Naive thymus-derived CD4-positive, alpha-beta T cell (primary cell): ENCODE data around the gene PTPRO. TPM values are rescaled to one million over a fixed set of nuclear protein-coding genes. Genes with fewer than 3 reads are reported as not detected.

Experiments used
- ATAC-seq: fragments of 150-1000 bp; cut with Tn5 transposase; 2 replicates; pipeline ENCODE4 v1.10.0; 2021; ENCODE audit warnings: mild to moderate bottlenecking, moderate library complexity
- CTCF ChIA-PET: fragments of 350-600 bp; sonication (Branson Sonifier 250); formaldehyde crosslinking; loops from one replicate; lab custom pipeline; 2021; ENCODE audit warnings: antibody characterized with exemption; lab: Charles Lee
- POLR2A ChIA-PET: fragments of 350-600 bp; sonication (Branson Sonifier 250); formaldehyde crosslinking; loops from one replicate; lab custom pipeline; 2021; ENCODE audit warnings: antibody characterized with exemption, inconsistent platforms; lab: Charles Lee
- DNase-seq, 9 donors: peaks; one replicate each; pipeline versions ENCODE4 v3.0.0 to v3.0.0-alpha.2; 2020 to 2022; ENCODE audit warnings: mixed read lengths in 1 of 9
- H3K27ac ChIP-seq: one replicate; pipeline ENCODE4 v1.7.0; 2013; ENCODE audit warnings: mild to moderate bottlenecking, low read depth, low read length, moderate library complexity
- H3K27me3 ChIP-seq, 2 donors: one replicate each; pipeline ENCODE4 v1.7.0; 2013; ENCODE audit warnings: low read length in 2 of 2, mild to moderate bottlenecking in 2 of 2, moderate library complexity in 2 of 2; ENCODE audit not compliant: control insufficient read depth in 2 of 2, insufficient read depth in 2 of 2
- H3K36me3 ChIP-seq, 3 experiments: 1 replicate in 2 of 3; 2 replicates in 1 of 3; pipeline ENCODE4 v1.7.0; 2013; ENCODE audit warnings: low read length in 3 of 3, mild to moderate bottlenecking in 3 of 3, moderate library complexity in 1 of 3; ENCODE audit not compliant: insufficient read depth in 3 of 3, control insufficient read depth in 2 of 3
- H3K4me1 ChIP-seq, 2 donors: one replicate each; pipeline ENCODE4 v1.7.0; 2013; ENCODE audit warnings: low read length in 2 of 2, mild to moderate bottlenecking in 2 of 2, moderate library complexity in 1 of 2; ENCODE audit not compliant: control insufficient read depth in 2 of 2, insufficient read depth in 2 of 2
- H3K4me3 ChIP-seq: 2 replicates; pipeline ENCODE4 v1.7.0; 2013; ENCODE audit warnings: mild to moderate bottlenecking, low read length
- H3K9me3 ChIP-seq, 3 experiments: 1 replicate in 2 of 3; 2 replicates in 1 of 3; pipeline ENCODE4 v1.7.0; 2013; ENCODE audit warnings: low read length in 3 of 3; ENCODE audit not compliant: control insufficient read depth in 2 of 3
- H3K27ac Mint-ChIP-seq, 9 donors: one replicate each; pipeline ENCODE4 v1.8.0; 2020 to 2022; ENCODE audit warnings: mixed read lengths in 9 of 9, mild to moderate bottlenecking in 8 of 9, moderate library complexity in 5 of 9, inconsistent platforms in 2 of 9
- H3K27me3 Mint-ChIP-seq, 5 donors: one replicate each; pipeline ENCODE4 v1.8.0; 2021 to 2022; ENCODE audit warnings: mixed read lengths in 5 of 5, mild to moderate bottlenecking in 1 of 5
- H3K36me3 Mint-ChIP-seq, 5 donors: one replicate each; pipeline ENCODE4 v1.8.0; 2020 to 2022; ENCODE audit warnings: mixed read lengths in 5 of 5, mild to moderate bottlenecking in 3 of 5, inconsistent platforms in 1 of 5
- H3K4me1 Mint-ChIP-seq, 7 donors: one replicate each; pipeline ENCODE4 v1.8.0; 2020 to 2022; ENCODE audit warnings: mixed read lengths in 7 of 7, mild to moderate bottlenecking in 3 of 7, inconsistent platforms in 1 of 7
- H3K4me3 Mint-ChIP-seq, 10 donors: one replicate each; pipeline ENCODE4 v1.8.0; 2020 to 2022; ENCODE audit warnings: mild to moderate bottlenecking in 10 of 10, mixed read lengths in 10 of 10, moderate library complexity in 6 of 10, inconsistent platforms in 2 of 10
- H3K9me3 Mint-ChIP-seq, 11 donors: one replicate each; pipeline ENCODE4 v1.8.0; 2020 to 2022; ENCODE audit warnings: mixed read lengths in 11 of 11, mild to moderate bottlenecking in 4 of 11, inconsistent platforms in 1 of 11, moderate library complexity in 1 of 11
- intact Hi-C, 2 donors: fragments of 100-400 bp; cut with micrococcal nuclease; formaldehyde crosslinking; loops; one replicate each; pipeline ENCODE4 v1.15.1; 2023
- polyA plus RNA-seq, 2 donors: library from polyadenylated mRNA; unstranded; fragments of 300-500 nt; fragmentation: Illumina TruSeq; gene quantifications; one replicate each; pipeline ENCODE4 v1.2.3, GENCODE V29; 2021
- total RNA-seq, 6 experiments: library from RNA in 5 of 6; stranded (reverse) in 5 of 6; gene quantifications; 1 replicate in 5 of 6; 2 replicates in 1 of 6; pipeline ENCODE4 v1.2.3 and lab custom pipeline; 2021 to 2026

Gene PTPRO
- total and polyA plus RNA-seq, 7 experiments from 2014 or later: 1.8 to 14.2 (median 6.7) TPM

DNA sequence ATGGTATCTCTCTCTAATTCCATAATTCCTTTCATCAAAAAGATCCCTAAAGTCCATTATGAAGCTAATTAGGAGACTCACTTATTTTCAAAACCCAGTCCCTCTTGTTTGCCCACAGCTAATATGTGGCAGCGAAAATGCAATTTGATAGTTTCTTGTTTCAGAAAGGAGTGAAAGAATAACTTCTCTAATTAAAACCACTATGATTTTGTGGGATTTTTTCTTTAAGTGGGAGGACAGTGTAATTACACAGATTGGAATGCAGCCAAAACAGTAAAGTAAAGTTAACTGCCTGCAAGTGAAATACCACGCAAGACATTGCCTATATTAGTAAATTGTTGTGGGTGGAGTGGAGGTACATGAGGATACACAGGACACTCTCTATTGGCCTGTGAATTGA lies 50.0 kb downstream of the PTPRO start:
- Histone ChIP-seq H3K4me1 (no peaks in the 10 kb centered on the region), H3K36me3 (no peaks in the 10 kb centered on the region), H3K27ac (no peak overlapping the region), H3K9me3 (peaks cover 0 to 4% (median 0%) of the 10 kb centered on the region in 3 experiments), H3K27me3 (no peaks in the 10 kb centered on the region), H3K4me3 (no peak overlapping the region)
- Mint-ChIP-seq H3K4me1 (no peaks in the 10 kb centered on the region), H3K4me3 (no peak overlapping the region), H3K9me3 (peaks cover 2 to 31% (median 15%) of the 10 kb centered on the region in 11 donors), H3K27me3 (peaks cover 0 to 36% (median 29%) of the 10 kb centered on the region in 5 donors), H3K36me3 (peaks cover 0 to 5% (median 0%) of the 10 kb centered on the region in 5 donors), H3K27ac (no peak overlapping the region)
- CTCF ChIA-PET: no interaction called here
- intact Hi-C loops: no loop called here
- POLR2A ChIA-PET: no interaction called here
- no peak for DNase-seq
- no peak for ATAC-seq

DNA sequence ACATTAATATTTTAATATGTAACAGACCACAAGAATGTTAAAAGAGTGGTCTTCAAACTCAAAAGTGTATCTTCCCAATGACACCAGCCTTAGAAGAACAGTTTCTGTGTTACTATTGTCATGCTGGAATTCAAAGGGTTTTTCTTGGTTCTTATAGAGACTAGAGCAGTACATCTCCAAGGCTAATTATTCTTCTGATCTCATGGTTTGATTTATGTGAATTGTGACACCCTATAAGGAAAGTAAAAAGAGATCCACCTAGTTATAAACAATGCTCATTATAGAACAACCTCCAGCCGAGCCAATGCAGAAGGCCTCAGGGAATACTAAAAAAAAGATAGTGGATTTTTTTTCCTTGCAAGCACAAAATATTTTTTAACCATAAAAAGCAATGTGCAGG lies 65.5 kb downstream of the PTPRO start:
- Histone ChIP-seq H3K4me3 (no peak overlapping the region), H3K27me3 (no peaks in the 10 kb centered on the region), H3K36me3 (no peaks in the 10 kb centered on the region), H3K4me1 (no peaks in the 10 kb centered on the region), H3K27ac (no peak overlapping the region), H3K9me3 (no peaks in the 10 kb centered on the region)
- POLR2A ChIA-PET: no interaction called here
- no peak overlapping the region for H3K27ac Mint-ChIP-seq
- CTCF ChIA-PET: interaction anchor here (0.6 kb wide), 1 partner anchor 117 kb away, joined by 3 read pairs; no protein-coding TSS in a partner anchor
- no peaks in the 10 kb centered on the region for H3K9me3 Mint-ChIP-seq
- ATAC-seq (no peak), DNase-seq (no peak)
- no peak overlapping the region for H3K4me3 Mint-ChIP-seq
- intact Hi-C loops: no loop called here
- no peaks in the 10 kb centered on the region for H3K4me1 Mint-ChIP-seq
- no peaks in the 10 kb centered on the region for H3K36me3 Mint-ChIP-seq
- peaks cover 0 to 12% (median 5%) of the 10 kb centered on the region in 5 donors for H3K27me3 Mint-ChIP-seq

DNA sequence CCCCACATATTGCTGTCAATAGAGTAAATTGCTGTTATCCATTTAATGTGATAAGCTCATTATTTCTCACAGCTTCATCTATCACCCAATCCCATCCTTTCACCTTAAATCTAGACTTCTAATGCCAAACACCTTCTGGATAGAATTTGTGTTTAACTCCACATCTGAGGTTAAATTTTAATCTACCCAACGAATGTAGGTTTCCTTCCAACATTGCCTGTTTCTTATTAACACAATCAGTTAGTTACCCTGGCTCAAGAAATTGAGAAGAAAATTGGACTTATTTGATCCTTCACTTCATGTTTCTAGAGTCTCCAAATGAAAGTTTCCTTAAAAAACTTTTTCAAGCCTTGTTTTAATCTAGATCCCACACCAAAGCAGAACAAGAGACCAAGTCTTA lies 67.3 kb downstream of the PTPRO start:
- Histone ChIP-seq H3K9me3 (no peaks in the 10 kb centered on the region), H3K27me3 (no peaks in the 10 kb centered on the region), H3K4me1 (no peaks in the 10 kb centered on the region), H3K4me3 (no peak overlapping the region), H3K36me3 (no peaks in the 10 kb centered on the region), H3K27ac (no peak overlapping the region)
- Mint-ChIP-seq H3K4me3 (no peak overlapping the region), H3K27ac (no peak overlapping the region), H3K36me3 (no peaks in the 10 kb centered on the region), H3K9me3 (no peaks in the 10 kb centered on the region), H3K27me3 (peaks cover 0 to 12% (median under 1%) of the 10 kb centered on the region in 5 donors), H3K4me1 (no peaks in the 10 kb centered on the region)
- DNase-seq (no peak), ATAC-seq (no peak)
- intact Hi-C loops: no loop called here
- POLR2A ChIA-PET: no interaction called here
- CTCF ChIA-PET: no interaction called here

DNA sequence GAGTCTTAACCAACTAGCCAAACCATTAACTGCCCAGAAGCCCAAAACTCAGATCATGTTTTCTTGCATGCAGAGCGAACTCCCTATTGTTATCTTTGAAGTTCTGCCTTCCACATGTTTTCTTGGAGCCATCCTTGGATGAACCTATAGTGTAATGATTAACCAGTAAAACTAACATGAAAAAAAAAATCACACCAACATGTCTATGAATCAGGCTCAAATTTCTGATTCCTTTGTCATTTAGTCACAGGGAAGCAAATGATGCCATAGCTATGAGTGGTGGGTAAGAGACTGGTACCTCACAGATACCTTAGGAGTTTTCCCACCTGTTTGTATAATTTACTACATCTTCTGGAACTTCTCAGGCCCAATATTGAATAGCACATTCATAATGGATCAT lies 70.7 kb downstream of the PTPRO start:
- intact Hi-C loops: loop anchor here in 1 of 2 donors (5.0 kb wide), 1 partner anchor 811 kb away; no protein-coding TSS in a partner anchor
- H3K27ac ChIP-seq: no peak overlapping the region
- H3K9me3 ChIP-seq: no peaks in the 10 kb centered on the region
- H3K4me3 ChIP-seq: no peak overlapping the region
- Mint-ChIP-seq H3K4me1 (no peaks in the 10 kb centered on the region), H3K36me3 (no peaks in the 10 kb centered on the region), H3K27ac (no peak overlapping the region), H3K27me3 (peaks cover 0 to 8% (median 6%) of the 10 kb centered on the region in 5 donors), H3K4me3 (no peak overlapping the region), H3K9me3 (no peaks in the 10 kb centered on the region)
- DNase-seq (no peak), ATAC-seq (no peak)
- ChIA-PET POLR2A (no interaction called here), CTCF (no interaction called here)
- H3K27me3 ChIP-seq: no peaks in the 10 kb centered on the region
- no peaks in the 10 kb centered on the region for H3K36me3 ChIP-seq
- no peaks in the 10 kb centered on the region for H3K4me1 ChIP-seq

DNA sequence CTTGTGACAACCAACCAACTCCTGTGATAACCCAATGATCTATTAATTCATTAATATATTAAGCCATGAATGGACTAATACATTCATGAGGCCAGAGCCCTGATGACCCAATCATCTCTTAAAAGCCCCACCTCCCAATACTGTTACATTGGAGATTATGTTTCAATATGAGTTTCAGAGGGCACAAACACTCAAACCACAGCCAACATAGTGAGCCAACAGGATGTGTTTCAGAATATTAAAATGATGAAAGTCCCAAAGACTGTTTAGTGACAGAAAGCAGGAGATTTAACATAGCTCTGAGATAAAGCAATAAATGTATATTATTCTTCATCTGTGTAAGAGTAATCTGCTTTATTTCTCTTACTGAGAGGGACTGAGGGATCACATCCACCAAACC lies 71.7 kb downstream of the PTPRO start:
- DNase-seq: no peak
- H3K9me3 Mint-ChIP-seq: no peaks in the 10 kb centered on the region
- H3K9me3 ChIP-seq: no peaks in the 10 kb centered on the region
- H3K27me3 Mint-ChIP-seq: peaks cover 0 to 10% (median 7%) of the 10 kb centered on the region in 5 donors
- no peaks in the 10 kb centered on the region for H3K4me1 Mint-ChIP-seq
- H3K4me3 ChIP-seq: no peak overlapping the region
- H3K36me3 ChIP-seq: no peaks in the 10 kb centered on the region
- no peak for ATAC-seq
- ChIA-PET CTCF (no interaction called here), POLR2A (interaction anchor here (0.6 kb wide), 1 partner anchor 416 kb away, joined by 3 read pairs; no protein-coding TSS in a partner anchor)
- no peak overlapping the region for H3K27ac Mint-ChIP-seq
- H3K27me3 ChIP-seq: no peaks in the 10 kb centered on the region
- no peak overlapping the region for H3K4me3 Mint-ChIP-seq
- intact Hi-C loops: loop anchor here in 1 of 2 donors (5.0 kb wide), 1 partner anchor 812 kb away; no protein-coding TSS in a partner anchor
- H3K4me1 ChIP-seq: no peaks in the 10 kb centered on the region
- no peak overlapping the region for H3K27ac ChIP-seq
- no peaks in the 10 kb centered on the region for H3K36me3 Mint-ChIP-seq

DNA sequence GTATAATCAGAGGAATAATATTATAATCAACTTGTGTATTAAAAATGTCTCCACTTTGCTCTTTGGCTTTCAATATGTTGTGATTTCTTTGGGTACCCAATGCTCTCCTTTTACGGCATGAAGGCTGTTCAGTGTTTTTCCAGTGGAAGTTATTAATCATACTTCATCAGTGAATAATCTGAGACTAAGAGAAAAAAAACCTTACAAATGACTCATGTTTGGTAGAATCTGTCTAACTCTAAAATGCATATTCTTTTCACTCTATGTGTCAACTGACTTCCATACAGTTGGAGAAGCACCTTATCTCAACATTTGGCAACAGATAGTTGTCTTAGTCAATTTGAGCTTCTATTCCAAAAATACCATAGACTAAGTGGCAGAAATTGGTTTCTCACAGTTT lies 82.2 kb downstream of the PTPRO start:
- Mint-ChIP-seq H3K27me3 (peaks cover 0 to 31% (median 14%) of the 10 kb centered on the region in 5 donors), H3K4me3 (no peak overlapping the region), H3K9me3 (peaks cover 0 to 3% (median 0%) of the 10 kb centered on the region in 11 donors), H3K4me1 (no peaks in the 10 kb centered on the region), H3K36me3 (no peaks in the 10 kb centered on the region), H3K27ac (no peak overlapping the region)
- Histone ChIP-seq H3K36me3 (no peaks in the 10 kb centered on the region), H3K27me3 (no peaks in the 10 kb centered on the region), H3K9me3 (no peaks in the 10 kb centered on the region), H3K4me3 (no peak overlapping the region), H3K4me1 (no peaks in the 10 kb centered on the region), H3K27ac (no peak overlapping the region)
- ATAC-seq (no peak), DNase-seq (no peak)
- ChIA-PET POLR2A (no interaction called here), CTCF (no interaction called here)
- intact Hi-C loops: no loop called here

DNA sequence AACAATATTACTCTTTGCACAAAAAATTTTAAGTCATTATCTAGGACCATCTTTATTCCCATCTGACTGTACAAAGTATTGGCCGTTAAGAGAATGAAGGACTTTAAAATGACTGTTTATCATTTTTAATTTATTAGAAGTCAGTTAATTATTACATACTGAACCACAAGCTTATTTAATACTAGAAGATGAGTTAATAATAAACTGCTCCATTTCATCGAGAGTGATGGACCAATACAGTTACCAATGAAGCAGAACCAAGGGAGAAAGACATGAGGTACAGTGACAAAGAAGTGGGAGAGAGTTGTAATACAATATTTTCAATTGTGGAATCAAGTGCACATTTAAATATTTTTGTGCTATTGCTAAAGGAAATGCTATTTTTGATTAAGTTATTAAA lies 83.3 kb downstream of the PTPRO start:
- intact Hi-C loops: no loop called here
- DNase-seq: no peak
- Histone ChIP-seq H3K27me3 (peaks cover 0 to 1% of the 10 kb centered on the region in 2 donors), H3K4me1 (no peaks in the 10 kb centered on the region), H3K36me3 (no peaks in the 10 kb centered on the region), H3K9me3 (no peaks in the 10 kb centered on the region), H3K27ac (no peak overlapping the region), H3K4me3 (no peak overlapping the region)
- no peak for ATAC-seq
- H3K27me3 Mint-ChIP-seq: peaks cover 0 to 26% (median 11%) of the 10 kb centered on the region in 5 donors
- ChIA-PET CTCF (no interaction called here), POLR2A (no interaction called here)
- H3K9me3 Mint-ChIP-seq: peaks cover 0 to 2% (median 0%) of the 10 kb centered on the region in 11 donors
- H3K4me1 Mint-ChIP-seq: no peaks in the 10 kb centered on the region
- H3K36me3 Mint-ChIP-seq: no peaks in the 10 kb centered on the region
- no peak overlapping the region for H3K27ac Mint-ChIP-seq
- no peak overlapping the region for H3K4me3 Mint-ChIP-seq
